ENCODE data around the gene COL23A1. TPM values are rescaled to one million over a fixed set of nuclear protein-coding genes. Genes with fewer than 3 reads are reported as not detected.

The COL23A1 gene
- total and polyA plus RNA-seq, 2 experiments from 2014 or later: 4.8 to 8.2 TPM

- Mint-ChIP-seq H3K4me1 (peaks cover 32% of the 10 kb centered on the region), H3K27me3 (ENCODE audit: insufficient read depth, low read depth, poor library complexity) (peaks cover 12% of the 10 kb centered on the region), H3K36me3 (ENCODE audit: low read depth) (no peaks in the 10 kb centered on the region), H3K9me3 (no peaks in the 10 kb centered on the region), H3K27ac (no peak overlapping the region), H3K4me3 (no peak overlapping the region)
- H3K27me3 ChIP-seq (ENCODE audit: insufficient read depth): no peaks in the 10 kb centered on the region
- no peak for ATAC-seq
- DNase-seq (ENCODE audit: low spot score): no peak
- H2AFZ ChIP-seq: no peak overlapping the region
- no peaks in the 10 kb centered on the region for H3K9me2 ChIP-seq (ENCODE audit: insufficient read depth)
- no peak overlapping the region for H3K27ac ChIP-seq (ENCODE audit: low read depth)
- no peak overlapping the region for H3K4me2 ChIP-seq
- no peaks in the 10 kb centered on the region for H3K79me2 ChIP-seq (replicated peaks; ENCODE audit: insufficient read depth)
- H3K4me1 ChIP-seq (ENCODE audit: insufficient read depth): peaks cover 7% of the 10 kb centered on the region
- no peak for TF ChIP-seq JUNB (IDR thresholded peaks at IDR 0.05; ENCODE audit: unreplicated experiment)
- TF ChIP-seq CREB1 (CRISPR knock-in tag; IDR thresholded peaks at IDR 0.05; ENCODE audit: low read depth): no peak
- no peak for TF ChIP-seq EZH2phosphoT487 (IDR thresholded peaks at IDR 0.05; ENCODE audit: unreplicated experiment)
- TF ChIP-seq, protein P1, sequence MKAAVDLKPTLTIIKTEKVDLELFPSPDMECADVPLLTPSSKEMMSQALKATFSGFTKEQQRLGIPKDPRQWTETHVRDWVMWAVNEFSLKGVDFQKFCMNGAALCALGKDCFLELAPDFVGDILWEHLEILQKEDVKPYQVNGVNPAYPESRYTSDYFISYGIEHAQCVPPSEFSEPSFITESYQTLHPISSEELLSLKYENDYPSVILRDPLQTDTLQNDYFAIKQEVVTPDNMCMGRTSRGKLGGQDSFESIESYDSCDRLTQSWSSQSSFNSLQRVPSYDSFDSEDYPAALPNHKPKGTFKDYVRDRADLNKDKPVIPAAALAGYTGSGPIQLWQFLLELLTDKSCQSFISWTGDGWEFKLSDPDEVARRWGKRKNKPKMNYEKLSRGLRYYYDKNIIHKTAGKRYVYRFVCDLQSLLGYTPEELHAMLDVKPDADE (IDR thresholded peaks at IDR 0.05): no peak
- TF ChIP-seq REST (IDR thresholded peaks at IDR 0.05; ENCODE audit: unreplicated experiment): no peak
- no peak for TF ChIP-seq STAT1 (IDR thresholded peaks at IDR 0.05; ENCODE audit: unreplicated experiment)
- no peak for TF ChIP-seq EZH2 (IDR thresholded peaks at IDR 0.05; ENCODE audit: low read depth, unreplicated experiment)
- no peak for TF ChIP-seq POLR2AphosphoS5 (IDR thresholded peaks at IDR 0.05; ENCODE audit: low read depth)
- TF ChIP-seq CTCF (conservative IDR thresholded peaks at IDR 0.05; ENCODE audit: low read depth in 2 of 2): no peak
- no peak for TF ChIP-seq ZNF114 (CRISPR knock-in tag; IDR thresholded peaks at IDR 0.05)
- H4K20me1 ChIP-seq (replicated peaks; ENCODE audit: insufficient read depth): no peaks in the 10 kb centered on the region
- no peak overlapping the region for H3K4me3 ChIP-seq
- H3K36me3 ChIP-seq (ENCODE audit: insufficient read depth): no peaks in the 10 kb centered on the region
- no peaks in the 10 kb centered on the region for H3F3A ChIP-seq (replicated peaks; ENCODE audit: low read depth)
Measured at GRCh38 chr5:178327446-178327845, 262.7 kb downstream of the COL23A1 start.

DNA sequence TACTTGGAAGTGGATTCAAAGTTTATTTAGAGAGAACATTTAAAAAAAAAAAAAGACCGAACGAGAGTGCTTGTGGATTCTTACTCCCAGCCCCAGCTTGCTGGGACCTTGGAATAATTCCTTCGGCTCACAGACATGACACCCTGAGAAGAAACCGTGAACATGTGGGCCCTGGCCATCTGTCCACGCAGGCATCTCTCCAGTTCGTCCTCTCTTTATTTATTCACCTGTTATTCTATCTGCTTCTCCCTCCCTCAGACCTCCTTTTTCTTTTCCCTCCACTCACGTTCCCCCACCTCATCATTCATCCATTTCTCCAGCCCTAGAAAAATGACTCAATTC is 263.8 kb downstream of the COL23A1 start:
- no peaks in the 10 kb centered on the region for H3K27me3 ChIP-seq (ENCODE audit: insufficient read depth)
- H3K27ac ChIP-seq (ENCODE audit: low read depth): no peak overlapping the region
- H2AFZ ChIP-seq: no peak overlapping the region
- H3K36me3 ChIP-seq (ENCODE audit: insufficient read depth): no peaks in the 10 kb centered on the region
- DNase-seq (ENCODE audit: low spot score) (no peak), ATAC-seq (no peak)
- peaks cover 7% of the 10 kb centered on the region for H3K4me1 ChIP-seq (ENCODE audit: insufficient read depth)
- no peaks in the 10 kb centered on the region for H3K36me3 Mint-ChIP-seq (ENCODE audit: low read depth)
- H3K79me2 ChIP-seq (replicated peaks; ENCODE audit: insufficient read depth): no peaks in the 10 kb centered on the region
- no peak overlapping the region for H3K27ac Mint-ChIP-seq
- H3K4me1 Mint-ChIP-seq: peaks cover 32% of the 10 kb centered on the region
- H4K20me1 ChIP-seq (replicated peaks; ENCODE audit: insufficient read depth): no peaks in the 10 kb centered on the region
- no peak overlapping the region for H3K4me2 ChIP-seq
- no peaks in the 10 kb centered on the region for H3K9me3 Mint-ChIP-seq
- no peak overlapping the region for H3K4me3 ChIP-seq
- no peaks in the 10 kb centered on the region for H3F3A ChIP-seq (replicated peaks; ENCODE audit: low read depth)
- H3K27me3 Mint-ChIP-seq (ENCODE audit: insufficient read depth, low read depth, poor library complexity): peaks cover 12% of the 10 kb centered on the region
- no peaks in the 10 kb centered on the region for H3K9me2 ChIP-seq (ENCODE audit: insufficient read depth)
- no peak overlapping the region for H3K4me3 Mint-ChIP-seq
- TF ChIP-seq POLR2AphosphoS5 (IDR thresholded peaks at IDR 0.05; ENCODE audit: low read depth) (no peak), ZNF331 (CRISPR knock-in tag; IDR thresholded peaks at IDR 0.05; ENCODE audit: low read depth) (no peak), REST (IDR thresholded peaks at IDR 0.05; ENCODE audit: unreplicated experiment) (no peak), ZNF114 (CRISPR knock-in tag; IDR thresholded peaks at IDR 0.05) (no peak), CREB1 (CRISPR knock-in tag; IDR thresholded peaks at IDR 0.05; ENCODE audit: low read depth) (no peak), JUNB (IDR thresholded peaks at IDR 0.05; ENCODE audit: unreplicated experiment) (no peak), NANOG (IDR thresholded peaks at IDR 0.05; ENCODE audit: borderline replicate concordance) (no peak), EZH2 (IDR thresholded peaks at IDR 0.05; ENCODE audit: low read depth, unreplicated experiment) (no peak), EZH2phosphoT487 (IDR thresholded peaks at IDR 0.05; ENCODE audit: unreplicated experiment) (no peak), CTCF (conservative IDR thresholded peaks at IDR 0.05; ENCODE audit: low read depth in 2 of 2) (no peak)

Data from GM23338 (cell line).